H9 (cell line): ENCODE measurements around the gene ZNF280A. TPM values are rescaled to one million over a fixed set of nuclear protein-coding genes. Genes with fewer than 3 reads are reported as not detected.

ENCODE experiments used
- DNase-seq: peaks from one replicate; pipeline ENCODE4 v3.0.0-alpha.2; 2017
- H2AFZ ChIP-seq: one replicate; pipeline ENCODE4 v1.6.1; 2013; ENCODE audit warnings: mild to moderate bottlenecking, low read length, control low read depth, moderate library complexity
- H2AK5ac ChIP-seq: 2 replicates; pipeline ENCODE4 v1.6.1; 2013; ENCODE audit warnings: low read length, control low read depth, mixed read lengths; ENCODE audit not compliant: insufficient read length
- H2BK120ac ChIP-seq: one replicate; pipeline ENCODE4 v1.6.1; 2013; ENCODE audit warnings: low read depth, mild to moderate bottlenecking, low read length, control low read depth, inconsistent platforms; ENCODE audit not compliant: poor library complexity, severe bottlenecking
- H2BK12ac ChIP-seq: 2 replicates; pipeline ENCODE4 v1.6.1; 2013; ENCODE audit warnings: low read length, control low read depth, mixed read lengths, low read depth; ENCODE audit not compliant: insufficient read length
- H2BK15ac ChIP-seq: 2 replicates; pipeline ENCODE4 v1.6.1; 2013; ENCODE audit warnings: low read depth, low read length, control low read depth
- H2BK20ac ChIP-seq: one replicate; pipeline ENCODE4 v1.6.1; 2013; ENCODE audit warnings: low read depth, mild to moderate bottlenecking, low read length, control low read depth, inconsistent platforms; ENCODE audit not compliant: poor library complexity, severe bottlenecking
- H2BK5ac ChIP-seq: 2 replicates; pipeline ENCODE4 v1.6.1; 2013; ENCODE audit warnings: low read length, control low read depth, mixed read lengths; ENCODE audit not compliant: insufficient read length
- H3K14ac ChIP-seq: 2 replicates; pipeline ENCODE4 v1.6.1; 2013; ENCODE audit warnings: low read length, control low read depth; ENCODE audit not compliant: insufficient read depth
- H3K18ac ChIP-seq: 2 replicates; pipeline ENCODE4 v1.6.1; 2013; ENCODE audit warnings: low read depth, mild to moderate bottlenecking, mixed read lengths, low read length, control low read depth; ENCODE audit not compliant: insufficient read length
- H3K23ac ChIP-seq: 2 replicates; pipeline ENCODE4 v1.6.1; 2013; ENCODE audit warnings: low read length, control low read depth, mixed read lengths, low read depth; ENCODE audit not compliant: insufficient read length
- H3K23me2 ChIP-seq: 2 replicates; pipeline ENCODE4 v1.6.1; 2013; ENCODE audit warnings: low read depth, mild to moderate bottlenecking, mixed read lengths, low read length, control low read depth; ENCODE audit not compliant: insufficient read length, poor library complexity, severe bottlenecking
- H3K27ac ChIP-seq: 2 replicates; pipeline ENCODE4 v1.5.1; 2013; ENCODE audit warnings: low read length, control low read depth, mixed read lengths, low read depth; ENCODE audit not compliant: insufficient read length
- H3K27me3 ChIP-seq: 2 replicates; pipeline ENCODE4 v1.6.1; 2013; ENCODE audit warnings: low read length, control low read depth, inconsistent platforms; ENCODE audit not compliant: insufficient read depth
- H3K4ac ChIP-seq: 2 replicates; pipeline ENCODE4 v1.6.1; 2013; ENCODE audit warnings: low read depth, mild to moderate bottlenecking, control low read depth, inconsistent platforms, low read length, moderate library complexity
- H3K4me1 ChIP-seq: 2 replicates; pipeline ENCODE4 v1.6.1; 2013; ENCODE audit warnings: low read length, control low read depth, inconsistent platforms; ENCODE audit not compliant: insufficient read depth
- H3K4me2 ChIP-seq: 2 replicates; pipeline ENCODE4 v1.6.1; 2013; ENCODE audit warnings: low read length, control low read depth, mixed read lengths; ENCODE audit not compliant: insufficient read length, insufficient read depth
- H3K56ac ChIP-seq: 2 replicates; pipeline ENCODE4 v1.6.1; 2013; ENCODE audit warnings: low read depth, mild to moderate bottlenecking, mixed read lengths, low read length, control low read depth; ENCODE audit not compliant: insufficient read length
- H3K79me1 ChIP-seq: 2 replicates; pipeline ENCODE4 v1.6.1; 2013; ENCODE audit warnings: low read depth, mild to moderate bottlenecking, moderate library complexity, low read length, control low read depth, inconsistent platforms; ENCODE audit not compliant: insufficient read depth, poor library complexity, severe bottlenecking
- H3K79me2 ChIP-seq: 2 replicates; pipeline ENCODE4 v1.6.1; 2013; ENCODE audit warnings: low read length, control low read depth, inconsistent platforms; ENCODE audit not compliant: insufficient read depth
- H3K9ac ChIP-seq: 2 replicates; pipeline ENCODE4 v1.6.1; 2013; ENCODE audit warnings: low read length, control low read depth, mixed read lengths; ENCODE audit not compliant: insufficient read length; ENCODE audit errors: extremely low read depth
- H3K9me3 ChIP-seq: one replicate; pipeline ENCODE4 v1.6.1; 2013; ENCODE audit warnings: low read depth, low read length, inconsistent platforms; ENCODE audit not compliant: control insufficient read depth
- H3T11ph ChIP-seq: one replicate; pipeline ENCODE4 v1.6.1; 2013; ENCODE audit warnings: mild to moderate bottlenecking, low read length, control low read depth, inconsistent platforms
- H4K20me1 ChIP-seq: one replicate; pipeline ENCODE4 v1.6.1; 2013; ENCODE audit not compliant: control insufficient read depth, insufficient read length, insufficient read depth
- H4K5ac ChIP-seq: 2 replicates; pipeline ENCODE4 v1.6.1; 2013; ENCODE audit warnings: low read depth, mild to moderate bottlenecking, mixed read lengths, low read length, control low read depth; ENCODE audit not compliant: insufficient read length
- H4K8ac ChIP-seq: replicated peaks from 2 replicates; pipeline ENCODE4 v1.6.1; 2013; ENCODE audit warnings: low read length, control low read depth, mixed read lengths, low read depth; ENCODE audit not compliant: insufficient read length
- H4K91ac ChIP-seq: 2 replicates; pipeline ENCODE4 v1.6.1; 2013; ENCODE audit warnings: low read depth, mild to moderate bottlenecking, moderate library complexity, mixed read lengths, low read length, control low read depth; ENCODE audit not compliant: insufficient read length
- H3K27ac Mint-ChIP-seq, 3 experiments: 2 replicates in 2 of 3; 3 replicates in 1 of 3; pipeline ENCODE4 v1.8.0; 2020 to 2021; ENCODE audit warnings: mixed read lengths in 3 of 3, mild to moderate bottlenecking in 1 of 3, moderate library complexity in 1 of 3
- H3K27me3 Mint-ChIP-seq: 2 replicates; pipeline ENCODE4 v1.8.0; 2021; ENCODE audit warnings: low read depth, mild to moderate bottlenecking, moderate library complexity, mixed read lengths
- H3K36me3 Mint-ChIP-seq, 3 experiments: 2 replicates in 2 of 3; 3 replicates in 1 of 3; pipeline ENCODE4 v1.8.0; 2020 to 2021; ENCODE audit warnings: low read depth in 3 of 3, mixed read lengths in 3 of 3; ENCODE audit not compliant: insufficient read depth in 1 of 3
- H3K4me1 Mint-ChIP-seq, 2 experiments: 2 replicates each; pipeline ENCODE4 v1.8.0; 2020; ENCODE audit warnings: mixed read lengths in 2 of 2
- H3K4me3 Mint-ChIP-seq, 2 experiments: 2 replicates in 1 of 2; 3 replicates in 1 of 2; pipeline ENCODE4 v1.8.0; 2020 to 2021; ENCODE audit warnings: mild to moderate bottlenecking in 2 of 2, mixed read lengths in 2 of 2, moderate library complexity in 1 of 2
- H3K9me3 Mint-ChIP-seq, 2 experiments: 2 replicates in 1 of 2; 3 replicates in 1 of 2; pipeline ENCODE4 v1.8.0; 2020; ENCODE audit warnings: mild to moderate bottlenecking in 2 of 2, mixed read lengths in 2 of 2, moderate library complexity in 1 of 2
- CTCF ChIP-seq: fragments of 200-600 bp; sonication (generic); conservative IDR thresholded peaks from 3 replicates; pipeline ENCODE4 v1.8.0; 2021; ENCODE audit warnings: antibody characterized with exemption, mild to moderate bottlenecking
- WGBS: extraction: QIAGEN DNeasy Blood & Tissue Kit; methylation state at CpG from one replicate; pipeline ENCODE4 v1.1.7; 2013; ENCODE audit warnings: missing lambda C conversion rate, low lambda C conversion rate, mixed read lengths; ENCODE audit not compliant: insufficient read length; ENCODE audit errors: extremely low coverage; 5-methylcytosine and 5-hydroxymethylcytosine counted together
- total RNA-seq: library from RNA; stranded (reverse); gene quantifications from 2 replicates; pipeline ENCODE4 v1.2.1, GENCODE V29; 2021

The ZNF280A gene
- total RNA-seq, 1 experiment from 2014 or later: 0.13 TPM

- Histone ChIP-seq H2BK15ac (no peak overlapping the region), H4K20me1 (no peaks in the 10 kb centered on the region), H2BK12ac (no peak overlapping the region), H3K4me1 (no peaks in the 10 kb centered on the region), H3K56ac (no peak overlapping the region), H3K27ac (no peak overlapping the region), H3K79me1 (no peaks in the 10 kb centered on the region), H2BK20ac (no peak overlapping the region), H4K5ac (no peak overlapping the region), H3K27me3 (peaks cover 5% of the 10 kb centered on the region; the same call in 1 of the 2 replicates), H3K23ac (no peak overlapping the region), H2BK120ac (no peak overlapping the region), H2AFZ (no peak overlapping the region), H3K4ac (no peak overlapping the region), H2BK5ac (no peak overlapping the region), H3T11ph (no peak overlapping the region), H3K4me2 (no peak overlapping the region), H3K9ac (no peak overlapping the region), H3K23me2 (no peaks in the 10 kb centered on the region), H3K14ac (no peak overlapping the region), H4K91ac (no peak overlapping the region), H4K8ac (no peak overlapping the region), H2AK5ac (no peak overlapping the region), H3K18ac (no peak overlapping the region), H3K9me3 (no peaks in the 10 kb centered on the region), H3K79me2 (no peaks in the 10 kb centered on the region)
- DNase-seq: no peak
- no peak overlapping the region; a peak in 1 of 5 replicates for H3K4me3 Mint-ChIP-seq
- H3K36me3 Mint-ChIP-seq: peaks cover 2 to 7% (median 6%) of the 10 kb centered on the region in 3 experiments; a peak in 4 of 7 replicates
- no peaks in the 10 kb centered on the region for H3K4me1 Mint-ChIP-seq
- H3K27ac Mint-ChIP-seq: no peak overlapping the region
- no CpG with 5 or more reads among the region's 2 CpGs for WGBS
- peaks cover 18 to 28% of the 10 kb centered on the region in 2 experiments for H3K9me3 Mint-ChIP-seq
- no peak for TF ChIP-seq CTCF
- peaks cover 84% of the 10 kb centered on the region for H3K27me3 Mint-ChIP-seq
These were observed 6.5 kb downstream of the ZNF280A start for GRCh38 chr22:22513619-22514018.
